SK-N-SH (cell line): ENCODE data around the gene FRS3. TPM values are rescaled to one million over a fixed set of nuclear protein-coding genes. Genes with fewer than 3 reads are reported as not detected.

Experiments used
- CTCF ChIA-PET: fragments of 300-600, 350-600 bp; formaldehyde crosslinking; extraction: SDS; loops from one replicate; lab custom pipeline; 2021; lab: Yijun Ruan, JAX
- POLR2A ChIA-PET: fragments of 350-600 bp; sonication (Branson Sonifier 250); formaldehyde crosslinking; extraction: SDS; loops from one replicate; lab custom pipeline; 2020; ENCODE audit warnings: antibody characterized with exemption, inconsistent platforms; lab: Yijun Ruan, JAX
- DNase-seq: peaks from one replicate; pipeline ENCODE4 v3.0.0; 2012
- H2AFZ ChIP-seq: fragments of 200-600 bp; sonication (generic); 2 replicates; pipeline ENCODE4 v1.8.1; 2016; ENCODE audit warnings: antibody characterized with exemption, mild to moderate bottlenecking, low read depth
- H3F3A ChIP-seq: fragments of 200-600 bp; sonication (generic); replicated peaks from 2 replicates; pipeline ENCODE3; 2016; ENCODE audit warnings: antibody characterized with exemption, mild to moderate bottlenecking; ENCODE audit not compliant: insufficient read depth
- H3K27ac ChIP-seq, 2 experiments: fragments of 200-500 bp in 1 of 2; fragments of 200-600 bp in 1 of 2; sonication (Bioruptor generic) in 1 of 2; sonication (generic), shearing (Covaris generic) in 1 of 2; 2 replicates each; pipeline versions ENCODE4 v1.5.1 to v1.6.1; 2014 to 2016; ENCODE audit warnings: low read depth in 2 of 2, inconsistent platforms in 1 of 2, low read length in 1 of 2, mild to moderate bottlenecking in 1 of 2, mixed read lengths in 1 of 2
- H3K27me3 ChIP-seq: fragments of 200-600 bp; sonication (generic), shearing (Covaris generic); 2 replicates; pipeline ENCODE4 v1.6.1; 2016; ENCODE audit warnings: mixed run types; ENCODE audit not compliant: insufficient read depth
- H3K36me3 ChIP-seq, 2 experiments: fragments of 200-500 bp in 1 of 2; fragments of 200-600 bp in 1 of 2; sonication (Bioruptor generic) in 1 of 2; sonication (generic) in 1 of 2; replicated peaks in 1 of 2; 2 replicates each; pipeline versions ENCODE3 to v1.5.1; 2014 to 2016; ENCODE audit warnings: low read length in 1 of 2, mild to moderate bottlenecking in 1 of 2; ENCODE audit not compliant: insufficient read depth in 2 of 2, control insufficient read depth in 1 of 2
- H3K4me1 ChIP-seq, 2 experiments: fragments of 200-500 bp in 1 of 2; fragments of 200-600 bp in 1 of 2; sonication (Bioruptor generic) in 1 of 2; sonication (generic), shearing (Covaris generic) in 1 of 2; 2 replicates each; pipeline versions ENCODE4 v1.5.1 to v1.6.1; 2014 to 2016; ENCODE audit warnings: low read depth in 1 of 2, low read length in 1 of 2, mixed run types in 1 of 2; ENCODE audit not compliant: insufficient read depth in 2 of 2, control insufficient read depth in 1 of 2
- H3K4me2 ChIP-seq: fragments of 200-600 bp; sonication (generic), shearing (Covaris generic); 2 replicates; pipeline ENCODE4 v1.6.1; 2017; ENCODE audit warnings: mixed run types
- H3K4me3 ChIP-seq, 2 experiments: fragments of 200-500 bp in 1 of 2; fragments of 200-600 bp in 1 of 2; sonication (Bioruptor generic) in 1 of 2; sonication (generic), shearing (Covaris generic) in 1 of 2; 2 replicates each; pipeline versions ENCODE4 v1.5.1 to v1.8.1; 2014 to 2016; ENCODE audit warnings: low read depth in 2 of 2, inconsistent platforms in 1 of 2, low read length in 1 of 2, mild to moderate bottlenecking in 1 of 2, mixed read lengths in 1 of 2, moderate library complexity in 1 of 2
- H3K79me2 ChIP-seq: fragments of 200-600 bp; sonication (generic); 2 replicates; pipeline ENCODE4 v1.8.1; 2017; ENCODE audit warnings: mild to moderate bottlenecking; ENCODE audit not compliant: insufficient read depth
- H3K9ac ChIP-seq: fragments of 200-600 bp; sonication (generic); 2 replicates; pipeline ENCODE4 v1.6.1; 2017; ENCODE audit warnings: mixed run types
- H3K9me2 ChIP-seq: fragments of 200-600 bp; sonication (generic); 2 replicates; pipeline ENCODE4 v1.6.1; 2017; ENCODE audit warnings: mixed run types
- H3K9me3 ChIP-seq: fragments of 200-600 bp; sonication (generic); 2 replicates; pipeline ENCODE4 v1.6.1; 2017; ENCODE audit warnings: mixed run types, mild to moderate bottlenecking, moderate library complexity
- H4K20me1 ChIP-seq: fragments of 200-600 bp; sonication (generic); 2 replicates; pipeline ENCODE4 v1.6.1; 2017; ENCODE audit warnings: mild to moderate bottlenecking, mixed run types; ENCODE audit not compliant: insufficient read depth
- CHD2 ChIP-seq: fragments of 150-350 bp; IDR thresholded peaks from 2 replicates; pipeline ENCODE4 v1.6.1; 2018; ENCODE audit warnings: low read length; ENCODE audit not compliant: partially characterized antibody
- EZH2phosphoT487 ChIP-seq: fragments of 200-600 bp; sonication (generic); IDR thresholded peaks from 2 replicates; pipeline ENCODE4 v1.6.1; 2017; ENCODE audit warnings: low read depth, mixed run types, mild to moderate bottlenecking, antibody characterized with exemption, moderate library complexity, borderline replicate concordance
- FOSL2 ChIP-seq: IDR thresholded peaks from 2 replicates; pipeline ENCODE4 v1.4.0; 2012; ENCODE audit warnings: low read depth, mild to moderate bottlenecking, moderate library complexity, borderline replicate concordance
- FOXM1 ChIP-seq: IDR thresholded peaks from 2 replicates; pipeline ENCODE4 v1.4.0; 2012; ENCODE audit warnings: low read depth, mild to moderate bottlenecking
- GATA2 ChIP-seq: sonication (generic); formaldehyde crosslinking; IDR thresholded peaks from 2 replicates; pipeline ENCODE4 v1.5.0; 2020; ENCODE audit warnings: mild to moderate bottlenecking, missing genetic modification reagents
- IRF3 ChIP-seq: fragments of 150-350 bp; IDR thresholded peaks from 2 replicates; pipeline ENCODE4 v1.6.1; 2016; ENCODE audit warnings: mild to moderate bottlenecking, low read depth, low read length
- MEF2A ChIP-seq: IDR thresholded peaks from 2 replicates; pipeline ENCODE4 v1.4.0; 2012; ENCODE audit warnings: low read depth, borderline replicate concordance
- NFIC ChIP-seq: IDR thresholded peaks from 2 replicates; pipeline ENCODE4 v1.4.0; 2012; ENCODE audit warnings: borderline replicate concordance
- NRF1 ChIP-seq: IDR thresholded peaks from 2 replicates; pipeline ENCODE4 v1.6.1; 2012; ENCODE audit warnings: low read depth, mild to moderate bottlenecking, low read length
- PBX3 ChIP-seq: IDR thresholded peaks from 2 replicates; pipeline ENCODE4; 2012
- RAD21 ChIP-seq: IDR thresholded peaks from 2 replicates; pipeline ENCODE4 v1.6.1; 2012; ENCODE audit warnings: mild to moderate bottlenecking, low read length
- RCOR1 ChIP-seq: fragments of 150-350 bp; IDR thresholded peaks from 2 replicates; pipeline ENCODE4 v1.6.1; 2017; ENCODE audit warnings: antibody characterized with exemption, low read length
- RFX5 ChIP-seq: IDR thresholded peaks from 2 replicates; pipeline ENCODE4 v1.6.1; 2012; ENCODE audit warnings: mild to moderate bottlenecking, improper control_type of control experiment, low read length
- RXRA ChIP-seq: IDR thresholded peaks from 2 replicates; pipeline ENCODE4 v1.4.0; 2012; ENCODE audit warnings: low read depth, mild to moderate bottlenecking, borderline replicate concordance
- SIN3A ChIP-seq: IDR thresholded peaks from 2 replicates; pipeline ENCODE4 v1.6.1; 2012; ENCODE audit warnings: low read depth, mild to moderate bottlenecking, low read length, moderate library complexity, borderline replicate concordance
- SMC3 ChIP-seq: IDR thresholded peaks from 2 replicates; pipeline ENCODE4 v1.6.1; 2012; ENCODE audit warnings: low read depth, low read length, improper control_type of control experiment
- TAF1 ChIP-seq: IDR thresholded peaks from 2 replicates; pipeline ENCODE4 v1.6.1; 2012; ENCODE audit warnings: low read depth, mild to moderate bottlenecking, low read length, moderate library complexity, borderline replicate concordance
- TEAD4 ChIP-seq: IDR thresholded peaks from 2 replicates; pipeline ENCODE4 v1.4.0; 2012; ENCODE audit warnings: mild to moderate bottlenecking, borderline replicate concordance; ENCODE audit not compliant: insufficient read depth
- WGBS: methylation state at CpG from one replicate; pipeline ENCODE4 v1.1.6; 2017; ENCODE audit warnings: low lambda C conversion rate; 5-methylcytosine and 5-hydroxymethylcytosine counted together
- polyA plus RNA-seq, 3 experiments: library from polyadenylated mRNA; depleted of rRNA; stranded (reverse); fragments of >200 nt; gene quantifications; 2 replicates each; pipeline ENCODE4 v1.2.3, GENCODE V29; 2012
- TF ChIP-seq, protein P1 (sequence below): fragments of 200-600 bp; sonication (generic); IDR thresholded peaks from 2 replicates; pipeline ENCODE4 v1.6.1; 2017; ENCODE audit warnings: antibody characterized with exemption, mild to moderate bottlenecking, moderate library complexity
- TF ChIP-seq, protein P2 (sequence below): IDR thresholded peaks from 2 replicates; pipeline ENCODE4 v1.4.0; 2012; ENCODE audit warnings: low read depth, borderline replicate concordance

The FRS3 gene
- polyA plus RNA-seq, 1 of the 3 experiments (the other 2 are of a cell fraction), result 8.6 TPM

DNA sequence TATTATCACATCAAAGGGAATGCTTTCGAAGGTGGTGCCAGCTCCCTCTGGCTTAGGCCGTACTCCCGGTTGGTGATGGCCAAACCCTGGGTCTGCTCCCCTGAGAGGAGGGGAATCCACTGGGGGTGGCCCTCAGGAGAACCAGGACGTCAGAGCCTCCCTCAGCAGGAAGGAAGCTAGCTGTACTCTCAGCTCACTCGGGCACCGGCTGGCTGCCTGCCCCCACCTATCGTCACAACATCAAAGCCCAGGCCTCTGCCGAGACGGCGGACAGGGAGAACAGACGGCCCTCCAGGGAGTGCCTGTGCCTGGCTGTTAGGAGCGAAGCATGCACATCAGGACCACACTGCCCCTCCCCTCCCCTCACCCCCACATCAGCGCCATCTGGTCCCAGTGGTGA lies 23.3 kb downstream of the FRS3 start:
- ChIA-PET POLR2A (no interaction called here), CTCF (interaction anchor here (0.6 to 1.9 kb wide), 3 partner anchors 19 to 69 kb away, joined by 3 to 6 read pairs (median 4); no protein-coding TSS in a partner anchor)
- H4K20me1 ChIP-seq, result no peaks in the 10 kb centered on the region
- no peak overlapping the region for H3K4me2 ChIP-seq
- no peaks in the 10 kb centered on the region for H3F3A ChIP-seq
- no peaks in the 10 kb centered on the region for H3K9me3 ChIP-seq
- no peak for DNase-seq
- no peak overlapping the region for H2AFZ ChIP-seq
- H3K27me3 ChIP-seq, result no peaks in the 10 kb centered on the region
- H3K9ac ChIP-seq, result no peak overlapping the region
- H3K9me2 ChIP-seq, result no peaks in the 10 kb centered on the region
- H3K36me3 ChIP-seq, result no peaks in the 10 kb centered on the region
- TF ChIP-seq CHD2 (no peak), NRF1 (no peak), FOSL2 (no peak), PBX3 (no peak), EZH2phosphoT487 (no peak), TAF1 (no peak), RAD21 (no peak), MEF2A (no peak), FOXM1 (no peak), RCOR1 (no peak), GATA2 (CRISPR knock-in tag) (no peak), TEAD4 (no peak), SIN3A (no peak)
- TF ChIP-seq, protein P1, sequence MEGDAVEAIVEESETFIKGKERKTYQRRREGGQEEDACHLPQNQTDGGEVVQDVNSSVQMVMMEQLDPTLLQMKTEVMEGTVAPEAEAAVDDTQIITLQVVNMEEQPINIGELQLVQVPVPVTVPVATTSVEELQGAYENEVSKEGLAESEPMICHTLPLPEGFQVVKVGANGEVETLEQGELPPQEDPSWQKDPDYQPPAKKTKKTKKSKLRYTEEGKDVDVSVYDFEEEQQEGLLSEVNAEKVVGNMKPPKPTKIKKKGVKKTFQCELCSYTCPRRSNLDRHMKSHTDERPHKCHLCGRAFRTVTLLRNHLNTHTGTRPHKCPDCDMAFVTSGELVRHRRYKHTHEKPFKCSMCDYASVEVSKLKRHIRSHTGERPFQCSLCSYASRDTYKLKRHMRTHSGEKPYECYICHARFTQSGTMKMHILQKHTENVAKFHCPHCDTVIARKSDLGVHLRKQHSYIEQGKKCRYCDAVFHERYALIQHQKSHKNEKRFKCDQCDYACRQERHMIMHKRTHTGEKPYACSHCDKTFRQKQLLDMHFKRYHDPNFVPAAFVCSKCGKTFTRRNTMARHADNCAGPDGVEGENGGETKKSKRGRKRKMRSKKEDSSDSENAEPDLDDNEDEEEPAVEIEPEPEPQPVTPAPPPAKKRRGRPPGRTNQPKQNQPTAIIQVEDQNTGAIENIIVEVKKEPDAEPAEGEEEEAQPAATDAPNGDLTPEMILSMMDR, result no peak
- no peak overlapping the region for H3K4me3 ChIP-seq
- peaks cover 0 to 6% of the 10 kb centered on the region in 2 experiments; a peak in 1 of 4 replicates for H3K4me1 ChIP-seq
- no peaks in the 10 kb centered on the region for H3K79me2 ChIP-seq
- 79% methylated on average over 7 of the region's 13 CpGs for WGBS
- no peak overlapping the region for H3K27ac ChIP-seq

DNA sequence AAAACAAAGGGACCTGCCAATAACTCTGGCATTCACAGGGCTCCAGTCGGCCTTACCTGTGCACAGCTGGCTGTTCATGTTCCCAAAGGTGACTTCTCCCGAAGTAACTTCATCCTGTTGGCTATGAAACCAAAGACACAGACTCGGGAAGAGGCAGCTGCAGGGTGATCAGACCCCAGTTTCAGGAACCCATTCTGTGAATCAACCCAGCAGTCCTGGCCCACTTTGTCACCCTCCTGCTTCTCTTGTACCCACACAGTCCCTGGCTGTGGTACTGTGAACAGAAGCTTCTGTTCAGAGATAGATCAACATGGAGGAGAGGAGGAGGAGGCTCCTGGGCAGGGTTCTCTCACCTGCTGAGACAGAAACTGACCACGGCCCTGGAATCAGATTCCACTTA lies 23.8 kb downstream of the FRS3 start:
- Histone ChIP-seq H3K9me2 (no peaks in the 10 kb centered on the region), H3K27me3 (no peaks in the 10 kb centered on the region), H3K4me1 (peaks cover 0 to 6% of the 10 kb centered on the region in 2 experiments; a peak in 1 of 4 replicates), H3K79me2 (no peaks in the 10 kb centered on the region), H4K20me1 (no peaks in the 10 kb centered on the region), H2AFZ (no peak overlapping the region), H3K27ac (no peak overlapping the region), H3K9me3 (no peaks in the 10 kb centered on the region), H3K4me3 (no peak overlapping the region), H3K36me3 (no peaks in the 10 kb centered on the region), H3K4me2 (no peak overlapping the region), H3K9ac (no peak overlapping the region), H3F3A (no peaks in the 10 kb centered on the region)
- no peak for TF ChIP-seq NFIC
- TF ChIP-seq IRF3, result no peak
- no peak for TF ChIP-seq GATA2 (CRISPR knock-in tag)
- TF ChIP-seq, protein P2, sequence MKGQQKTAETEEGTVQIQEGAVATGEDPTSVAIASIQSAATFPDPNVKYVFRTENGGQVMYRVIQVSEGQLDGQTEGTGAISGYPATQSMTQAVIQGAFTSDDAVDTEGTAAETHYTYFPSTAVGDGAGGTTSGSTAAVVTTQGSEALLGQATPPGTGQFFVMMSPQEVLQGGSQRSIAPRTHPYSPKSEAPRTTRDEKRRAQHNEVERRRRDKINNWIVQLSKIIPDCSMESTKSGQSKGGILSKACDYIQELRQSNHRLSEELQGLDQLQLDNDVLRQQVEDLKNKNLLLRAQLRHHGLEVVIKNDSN, result no peak
- TF ChIP-seq RXRA, result no peak
- TF ChIP-seq SMC3, result no peak
- no peak for TF ChIP-seq RFX5
- no peak for TF ChIP-seq FOSL2
- CTCF ChIA-PET, result interaction anchor here (0.6 to 1.9 kb wide), 3 partner anchors 20 to 68 kb away, joined by 3 to 6 read pairs (median 4); no protein-coding TSS in a partner anchor
- whole genome bisulfite sequencing, result 48% methylated on average over 2 of the region's 4 CpGs
- POLR2A ChIA-PET, result no interaction called here
- no peak for DNase-seq
